HCT116 (cell line): ENCODE measurements around the gene ZNF519.
"Not testable (repeated sequence)": the region's sequence is repeated elsewhere in the genome, so short reads cannot be mapped to it uniquely, and the experiment has no call there.

Experiments
- CTCF ChIP-seq, 3 experiments: fragments of 200-600 bp in 1 of 3; sonication (generic) in 1 of 3; IDR thresholded peaks in 2 of 3; conservative IDR thresholded peaks in 1 of 3; 2 replicates each; pipeline ENCODE4 v1.5.1; 2012 to 2017; ENCODE audit warnings: low read depth in 2 of 3, low read length in 2 of 3, antibody characterized with exemption in 1 of 3, borderline replicate concordance in 1 of 3, control low read depth in 1 of 3, mild to moderate bottlenecking in 1 of 3, mixed read lengths in 1 of 3, mixed run types in 1 of 3, moderate library complexity in 1 of 3; ENCODE audit not compliant: insufficient read depth in 1 of 3
- ELF1 ChIP-seq: IDR thresholded peaks from 2 replicates; pipeline ENCODE4 v1.6.1; 2012; ENCODE audit warnings: low read depth, borderline replicate concordance
- MAX ChIP-seq: IDR thresholded peaks from 2 replicates; pipeline ENCODE4 v1.6.1; 2012
- POLR2A ChIP-seq: IDR thresholded peaks from 2 replicates; pipeline ENCODE4 v1.7.0; 2011; ENCODE audit warnings: borderline replicate concordance; ENCODE audit not compliant: insufficient read depth, insufficient read length; ENCODE audit errors: extremely low read depth
- RAD21 ChIP-seq: IDR thresholded peaks from 2 replicates; pipeline ENCODE4 v1.6.1; 2012; ENCODE audit warnings: low read depth, mild to moderate bottlenecking
- SIN3A ChIP-seq: IDR thresholded peaks from 2 replicates; pipeline ENCODE4 v1.6.1; 2012; ENCODE audit warnings: low read depth
- TCF7L2 ChIP-seq: IDR thresholded peaks from 2 replicates; pipeline ENCODE4 v1.7.0; 2011; ENCODE audit warnings: borderline replicate concordance, inconsistent platforms; ENCODE audit not compliant: insufficient read depth, insufficient read length; ENCODE audit errors: extremely low read depth

- TF ChIP-seq POLR2A; MAX; CTCF (IDR thresholded peaks at IDR 0.05 in 2 of 3, conservative IDR thresholded peaks at IDR 0.05 in 1 of 3; ENCODE audit: borderline replicate concordance in 1 of 3, insufficient read depth in 1 of 3, low read depth in 2 of 3, low read length in 2 of 3); RAD21; TCF7L2; ELF1; SIN3A: not testable (repeated sequence)
Observed at GRCh38 chr18:14171301-14172141, 39.3 kb upstream of the ZNF519 start.
